Skin epidermis (tissue), 12 donors: ENCODE measurements around the gene PLP2.

ENCODE experiments used
- H3K27ac ChIP-seq, 21 experiments: fragments of 200-600 bp; sonication (generic) in 11 of 21; one replicate each; pipeline ENCODE4 v1.5.0; 2020; ENCODE audit warnings: mild to moderate bottlenecking in 3 of 21, inconsistent platforms in 2 of 21, moderate library complexity in 2 of 21
- H3K4me3 ChIP-seq, 7 experiments: fragments of 200-600 bp; sonication (generic) in 2 of 7; one replicate each; pipeline ENCODE4 v1.5.0; 2020; ENCODE audit warnings: inconsistent platforms in 2 of 7, mild to moderate bottlenecking in 2 of 7, moderate library complexity in 1 of 7

PLP2 gene

GRCh38 chrX:49162620-49163019 is 9.1 kb upstream of the PLP2 start, which contains the start of gene MAGIX:
TSS of gene MAGIX (plus strand) at chrX:49162758. CDS start at chrX:49162890, 132 bp downstream.
- Histone ChIP-seq H3K4me3 (peak within 1 kb of the TSS; percentile 24 to 42 (median 28)), H3K27ac (peak within 1 kb of the TSS; percentile 46 to 93 (median 83))

DNA sequence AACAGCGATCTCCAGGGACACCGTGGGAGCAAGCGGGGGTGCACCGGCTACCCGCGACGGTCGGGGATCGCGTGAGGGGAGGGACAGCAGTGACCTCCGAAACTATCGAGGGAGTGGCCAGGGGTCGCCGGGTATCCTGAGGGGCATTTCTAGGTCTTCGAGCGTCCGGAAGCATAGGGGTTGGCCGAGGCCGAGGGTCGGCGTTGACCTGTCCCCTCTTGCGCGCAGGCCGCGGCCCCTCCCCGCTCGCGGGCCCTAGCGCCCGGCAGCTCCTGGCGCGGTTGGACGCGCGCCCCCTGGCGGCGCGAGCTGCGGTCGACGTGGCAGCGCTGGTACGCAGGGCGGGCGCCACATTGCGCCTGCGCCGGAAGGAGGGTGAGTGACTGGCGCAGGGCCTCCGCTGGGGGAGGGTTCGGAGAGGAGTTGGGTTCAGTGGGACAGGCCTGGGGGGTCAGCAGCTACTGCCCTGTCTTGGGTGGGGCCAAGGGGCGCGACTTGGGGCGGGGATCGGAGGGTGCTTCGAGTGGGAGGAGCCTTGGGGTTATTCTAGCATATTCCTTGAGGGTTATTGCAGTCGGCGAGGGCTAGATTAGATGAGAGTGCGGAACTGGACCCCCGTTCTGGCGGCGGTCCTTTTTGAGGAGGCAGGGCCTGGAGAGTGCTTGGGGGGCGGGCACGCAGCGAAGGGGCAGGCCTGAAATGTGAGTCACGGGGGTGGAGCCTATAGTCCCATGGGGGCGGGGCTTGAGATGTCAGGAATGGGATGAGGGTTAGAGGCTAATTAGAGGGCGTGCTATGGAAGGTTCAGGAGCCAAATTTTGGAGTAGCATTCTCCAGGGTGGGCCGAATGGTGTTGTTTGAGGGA is 7.9 kb upstream of the PLP2 start:
- H3K27ac ChIP-seq = peak overlapping the region; percentile 46 to 93 (median 83)
- H3K4me3 ChIP-seq = peak overlapping the region; percentile 24 to 42 (median 28)

GRCh38 chrX:49164589-49165360 is 6.9 kb upstream of the PLP2 start:
- H3K4me3 ChIP-seq = no peak overlapping the region
- peak overlapping the region in 6 of 21 experiments; percentile 83 to 92 (median 90) for H3K27ac ChIP-seq

- Histone ChIP-seq H3K4me3 (peak overlapping the region; percentile 24 to 48 (median 37)), H3K27ac (peak overlapping the region; percentile 63 to 95 (median 89))
These were observed 5.5 kb upstream of the PLP2 start for GRCh38 chrX:49165901-49166881.

DNA sequence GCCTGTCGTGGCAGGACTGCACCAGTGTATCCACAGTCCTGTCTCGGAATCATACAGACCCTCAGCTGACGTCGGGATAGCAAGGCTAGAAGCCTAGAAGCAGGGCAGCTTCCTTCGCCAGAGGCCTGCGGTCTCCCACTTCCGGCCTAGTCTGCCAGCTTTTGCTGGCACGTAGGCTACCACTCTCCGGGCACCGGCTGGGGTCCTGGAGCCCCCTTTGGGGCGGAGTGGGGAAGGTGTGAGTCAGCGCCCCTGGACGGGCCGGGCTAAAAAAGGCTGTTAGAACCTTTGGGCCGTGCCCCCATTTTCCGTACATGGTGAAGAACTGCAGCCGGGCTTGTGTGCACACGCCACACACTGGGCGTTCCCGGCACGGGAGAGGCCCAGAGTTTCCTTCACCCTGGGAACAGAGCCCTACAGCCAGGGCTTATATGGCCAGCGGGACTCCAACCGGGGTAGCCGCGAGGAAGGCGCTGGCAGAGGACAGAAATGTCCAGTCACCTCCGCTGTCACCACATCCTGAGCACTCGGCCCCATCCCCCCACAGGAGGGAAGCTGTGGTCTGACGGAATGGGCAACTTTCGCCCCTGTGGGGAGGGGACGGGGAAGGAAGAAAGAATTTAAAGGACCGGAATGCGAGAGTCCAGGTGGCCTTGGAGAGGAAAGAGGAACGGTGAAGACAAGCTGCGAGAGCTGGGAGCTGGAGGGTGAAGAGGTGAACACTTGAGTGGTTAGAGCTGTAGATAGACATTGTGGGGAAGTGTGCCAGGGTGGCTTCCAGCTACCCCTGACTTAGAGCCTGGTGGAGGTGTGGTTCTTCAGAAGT is 4.6 kb upstream of the PLP2 start:
- Histone ChIP-seq H3K27ac (peak overlapping the region; percentile 63 to 95 (median 89)), H3K4me3 (peak overlapping the region; percentile 1 to 48 (median 37))

- Histone ChIP-seq H3K4me3 (peak overlapping the region in 6 of 7 experiments; percentile 1 to 48 (median 31)), H3K27ac (peak overlapping the region in 20 of 21 experiments; percentile 68 to 95 (median 89))
These were observed 4.0 kb upstream of the PLP2 start for GRCh38 chrX:49167740-49168108.

GRCh38 chrX:49172280-49172780 is 632 bp downstream of the PLP2 start:
- H3K4me3 ChIP-seq = peak overlapping the region; percentile 46 to 65 (median 58)
- peak overlapping the region; percentile 67 to 96 (median 93) for H3K27ac ChIP-seq

GRCh38 chrX:49173544-49173943 is 1.8 kb downstream of the PLP2 start:
- Histone ChIP-seq H3K27ac (peak overlapping the region in 10 of 21 experiments; percentile 77 to 96 (median 94)), H3K4me3 (peak overlapping the region in 4 of 7 experiments; percentile 46 to 63 (median 54))

DNA sequence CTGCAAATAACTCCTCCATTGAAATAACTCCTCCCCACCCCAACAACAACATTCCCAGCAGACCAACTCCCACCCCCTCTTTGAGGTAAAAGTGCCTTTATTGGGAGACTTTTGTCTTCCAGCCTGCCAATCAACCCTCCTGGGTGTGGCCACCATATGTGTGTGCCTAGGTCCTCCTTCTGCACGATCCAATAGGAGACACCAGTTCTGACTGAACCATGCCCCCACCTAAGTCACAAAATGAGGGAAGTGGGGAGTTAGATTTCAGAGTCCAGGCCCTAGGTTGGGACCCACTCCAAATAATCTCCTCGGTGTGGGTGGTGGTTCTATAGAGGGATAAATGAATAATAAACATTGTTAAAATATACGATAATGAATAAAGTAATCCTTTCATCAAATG is 3.0 kb downstream of the PLP2 start:
- no peak overlapping the region for H3K27ac ChIP-seq

GRCh38 chrX:49175435-49176274 is 4.0 kb downstream of the PLP2 start:
- Histone ChIP-seq H3K27ac (peak overlapping the region in 8 of 21 experiments; percentile 7 to 83 (median 58)), H3K4me3 (no peak overlapping the region)

More for the DNA sequence above, 3.0 kb downstream of the PLP2 start:
- H3K4me3 ChIP-seq = no peak overlapping the region

- Histone ChIP-seq H3K4me3 (no peak overlapping the region), H3K27ac (peak overlapping the region in 14 of 21 experiments; percentile 10 to 83 (median 58))
These were observed 5.0 kb downstream of the PLP2 start for GRCh38 chrX:49176421-49177326.

GRCh38 chrX:49177338-49177833 is 5.7 kb downstream of the PLP2 start:
- Histone ChIP-seq H3K4me3 (no peak overlapping the region), H3K27ac (peak overlapping the region in 14 of 21 experiments; percentile 10 to 80 (median 55))

GRCh38 chrX:49177873-49178480 is 6.3 kb downstream of the PLP2 start:
- Histone ChIP-seq H3K4me3 (no peak overlapping the region), H3K27ac (peak overlapping the region in 6 of 21 experiments; percentile 17 to 80 (median 64))

DNA sequence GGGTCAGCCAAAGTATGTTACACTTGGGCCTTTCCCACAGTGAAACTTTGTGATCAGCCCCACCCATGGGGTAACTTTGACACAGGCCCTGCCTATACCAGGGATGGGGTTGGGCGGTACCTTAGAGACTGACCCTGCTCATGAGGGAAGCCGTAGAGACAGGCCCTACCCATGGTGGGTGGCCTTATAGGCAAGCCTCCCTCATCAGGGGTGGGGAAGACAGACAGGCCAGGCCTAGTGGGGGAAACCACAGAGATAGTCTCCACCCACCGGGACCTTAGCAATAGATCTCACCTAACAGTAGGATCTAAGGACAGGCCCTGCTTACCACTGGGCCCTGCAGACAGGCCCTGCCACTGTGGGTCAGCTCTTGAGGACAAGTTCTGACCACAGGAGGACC is 6.8 kb downstream of the PLP2 start:
- Histone ChIP-seq H3K27ac (peak overlapping the region in 1 of 21 experiments; percentile 49), H3K4me3 (no peak overlapping the region)

- no peak overlapping the region for H3K27ac ChIP-seq
These were observed 7.7 kb downstream of the PLP2 start for GRCh38 chrX:49179358-49179757.

More at GRCh38 chrX:49179358-49179757, 7.7 kb downstream of the PLP2 start:
- H3K4me3 ChIP-seq = no peak overlapping the region
